GM12878 (cell line): ENCODE results near the gene KIF21B. TPM values are rescaled to one million over a fixed set of nuclear protein-coding genes. Genes with fewer than 3 reads are reported as not detected.
"Not testable (repeated sequence)": the region's sequence is repeated elsewhere in the genome, so short reads cannot be mapped to it uniquely, and the experiment has no call there.

Source experiments
- ATAC-seq: fragments of 200-7000 bp; cut with Tn5 transposase; 3 replicates; pipeline ENCODE4 v1.9.1; 2020; ENCODE audit warnings: mild to moderate bottlenecking, moderate library complexity
- BruUV-seq: library from RNA; stranded (reverse); fragments of 400-500 nt; replicated peaks from 2 replicates; lab custom pipeline; 2021; lab: Mats Ljungman, UMichigan
- CTCF ChIA-PET: fragments of 300-600 bp; sonication (Branson Sonifier 250); formaldehyde crosslinking; extraction: SDS; loops from one replicate; lab custom pipeline; 2021; ENCODE audit warnings: inconsistent platforms; lab: Yijun Ruan, JAX
- POLR2A ChIA-PET: fragments of 350-600 bp; formaldehyde crosslinking; extraction: SDS; loops from one replicate; lab custom pipeline; 2021; ENCODE audit warnings: inconsistent platforms; lab: Charles Lee
- RAD21 ChIA-PET: fragments of 300-600 bp; sonication (Branson Sonifier 250); formaldehyde crosslinking; loops from one replicate; lab custom pipeline; 2023; ENCODE audit warnings: antibody characterized with exemption; ENCODE audit not compliant: unreplicated experiment; lab: Charles Lee
- SMC1A ChIA-PET: fragments of 300-600 bp; sonication (Branson Sonifier 250); formaldehyde crosslinking; loops from one replicate; lab custom pipeline; 2023; ENCODE audit not compliant: unreplicated experiment, uncharacterized antibody; lab: Charles Lee
- DNase-seq: peaks from one replicate; pipeline ENCODE4 v3.0.0-alpha.2; 2011; ENCODE audit warnings: low read depth, low spot score
- FAIRE-seq: peaks from 3 replicates; lab custom pipeline; 2011; peaks lifted over from hg19 to GRCh38; lab: Jason Lieb, UNC
- H2AFZ ChIP-seq: 2 replicates; pipeline ENCODE4 v1.6.0; 2011; ENCODE audit warnings: low read depth, low read length, control low read depth; ENCODE audit not compliant: control insufficient read depth
- H3K27ac ChIP-seq: 2 replicates; pipeline ENCODE4 v1.5.1; 2011; ENCODE audit warnings: control low read depth; ENCODE audit not compliant: control insufficient read depth, insufficient read depth
- H3K27me3 ChIP-seq, 2 experiments: replicated peaks in 1 of 2; 2 replicates each; pipeline versions ENCODE4 v1.6.0 to v1.6.1; 2011; ENCODE audit warnings: low read length in 1 of 2; ENCODE audit not compliant: control insufficient read depth in 2 of 2, insufficient read depth in 2 of 2
- H3K36me3 ChIP-seq, 2 experiments: 2 replicates each; pipeline ENCODE4 v1.5.1; 2011; ENCODE audit warnings: low read length in 1 of 2; ENCODE audit not compliant: control insufficient read depth in 2 of 2, insufficient read depth in 2 of 2
- H3K4me1 ChIP-seq: 2 replicates; pipeline ENCODE4 v1.6.1; 2011; ENCODE audit warnings: mild to moderate bottlenecking, low read length, moderate library complexity, mixed read lengths; ENCODE audit not compliant: control insufficient read depth, insufficient read depth
- H3K4me2 ChIP-seq: 2 replicates; pipeline ENCODE4 v1.6.0; 2011; ENCODE audit warnings: control low read depth; ENCODE audit not compliant: control insufficient read depth, insufficient read depth
- H3K4me3 ChIP-seq: fragments of 200-600 bp; sonication (generic); 2 replicates; pipeline ENCODE4 v1.5.1; 2016
- H3K79me2 ChIP-seq: 2 replicates; pipeline ENCODE4 v1.6.0; 2011; ENCODE audit warnings: low read length; ENCODE audit not compliant: control insufficient read depth, insufficient read depth
- H3K9ac ChIP-seq: 2 replicates; pipeline ENCODE4 v1.8.0; 2011; ENCODE audit warnings: low read length, control low read depth, mixed read lengths; ENCODE audit not compliant: control insufficient read depth, insufficient read depth
- H3K9me3 ChIP-seq: replicated peaks from 3 replicates; pipeline ENCODE4 v1.5.1; 2011; ENCODE audit warnings: mild to moderate bottlenecking, low read length; ENCODE audit not compliant: control insufficient read depth, insufficient read depth
- H4K20me1 ChIP-seq: 2 replicates; pipeline ENCODE4 v1.6.0; 2011; ENCODE audit not compliant: control insufficient read depth, insufficient read depth
- FOXK2 ChIP-seq: fragments of 450-650 bp; IDR thresholded peaks from 2 replicates; pipeline ENCODE4 v1.6.1; 2017; ENCODE audit warnings: mild to moderate bottlenecking, moderate library complexity
- GABPA ChIP-seq: IDR thresholded peaks from 2 replicates; pipeline ENCODE4 v1.6.1; 2014; ENCODE audit warnings: antibody characterized with exemption, low read depth, mild to moderate bottlenecking, inconsistent platforms
- KDM1A ChIP-seq: fragments of 200-600 bp; sonication (generic); IDR thresholded peaks from 2 replicates; pipeline ENCODE4 v1.6.1; 2016; ENCODE audit warnings: borderline replicate concordance
- TCF7 ChIP-seq: IDR thresholded peaks from 2 replicates; pipeline ENCODE4 v1.6.1; 2014; ENCODE audit warnings: antibody characterized with exemption, borderline replicate concordance
- WGBS: methylation state at CpG from one replicate; pipeline ENCODE4 v1.1.6; 2016; ENCODE audit warnings: low lambda C conversion rate; ENCODE audit not compliant: insufficient replicate concordance, insufficient coverage; ENCODE audit errors: missing lambda C conversion rate; 5-methylcytosine and 5-hydroxymethylcytosine counted together
- in situ Hi-C: fragments of 300-500 bp; cut with MboI; formaldehyde crosslinking; loops from 9 replicates; pipeline ENCODE4 v1.14.3; 2018; ENCODE audit warnings: mixed read lengths
- intact Hi-C: fragments of 100-400 bp; cut with micrococcal nuclease; formaldehyde crosslinking; loops from one replicate; pipeline ENCODE4 v1.14.2; 2022; ENCODE audit not compliant: unreplicated experiment
- polyA plus RNA-seq, 11 experiments: library from polyadenylated mRNA; depleted of rRNA in 4 of 11; unstranded in 6 of 11; stranded (reverse) in 5 of 11; fragments of >200 nt; fragmentation: Nextera tagmentation in 4 of 11; fragmentation: Illumina TruSeq in 1 of 11; extraction: Ambion mirVana in 4 of 11; extraction: Trizol in 1 of 11; gene quantifications; 1 replicate in 1 of 11; 2 replicates in 10 of 11; pipeline versions ENCODE4 v1.2.1 to v1.2.3, GENCODE V29; 2011 to 2016; ENCODE audit warnings: inconsistent platforms in 2 of 11, missing spikeins in 2 of 11, low read depth in 1 of 11
- total RNA-seq, 4 experiments: library from RNA; depleted of rRNA in 3 of 4; stranded (reverse); fragments of >200 nt in 3 of 4; fragmentation: Illumina TruSeq in 1 of 4; extraction: Trizol in 1 of 4; gene quantifications; 2 replicates each; pipeline versions ENCODE4 v1.2.1 to v1.2.3, GENCODE V29; 2013 to 2021
- TF ChIP-seq, protein P1 (sequence below): fragments of 450-650 bp; conservative IDR thresholded peaks from 2 replicates; pipeline ENCODE4 v1.6.1; 2017; ENCODE audit warnings: mild to moderate bottlenecking, moderate library complexity
- TF ChIP-seq, protein P2 (sequence below): fragments of 450-650 bp; IDR thresholded peaks from 2 replicates; pipeline ENCODE4 v1.6.1; 2016; ENCODE audit warnings: mild to moderate bottlenecking

The KIF21B gene
- total and polyA plus RNA-seq, 10 of the 15 experiments (the other 5 are each of a cell fraction or from before 2014, with no cell fraction given): 2.3 to 47.7 (median 12.6) TPM

DNA sequence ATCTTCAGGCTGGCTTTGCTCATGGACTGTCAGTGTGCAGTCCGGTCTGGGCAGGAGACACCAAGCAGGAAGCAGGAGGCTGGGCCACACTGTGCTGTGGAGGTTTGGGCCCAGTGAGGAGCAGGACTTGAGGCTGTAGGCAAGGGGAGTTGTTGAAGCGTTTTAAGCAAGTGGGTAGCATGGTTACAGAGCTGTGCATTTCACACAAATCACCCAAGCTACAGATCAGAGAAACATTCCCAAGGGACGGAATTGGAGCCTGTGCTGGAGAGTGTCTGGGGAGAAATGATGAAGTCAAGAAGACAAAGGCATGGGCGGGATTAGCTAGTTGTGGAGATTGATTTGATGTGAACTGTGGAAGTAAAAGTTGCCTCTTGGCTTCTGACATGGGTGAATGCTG lies 60.9 kb downstream of the KIF21B start (continued):
- TF ChIP-seq, protein P1, sequence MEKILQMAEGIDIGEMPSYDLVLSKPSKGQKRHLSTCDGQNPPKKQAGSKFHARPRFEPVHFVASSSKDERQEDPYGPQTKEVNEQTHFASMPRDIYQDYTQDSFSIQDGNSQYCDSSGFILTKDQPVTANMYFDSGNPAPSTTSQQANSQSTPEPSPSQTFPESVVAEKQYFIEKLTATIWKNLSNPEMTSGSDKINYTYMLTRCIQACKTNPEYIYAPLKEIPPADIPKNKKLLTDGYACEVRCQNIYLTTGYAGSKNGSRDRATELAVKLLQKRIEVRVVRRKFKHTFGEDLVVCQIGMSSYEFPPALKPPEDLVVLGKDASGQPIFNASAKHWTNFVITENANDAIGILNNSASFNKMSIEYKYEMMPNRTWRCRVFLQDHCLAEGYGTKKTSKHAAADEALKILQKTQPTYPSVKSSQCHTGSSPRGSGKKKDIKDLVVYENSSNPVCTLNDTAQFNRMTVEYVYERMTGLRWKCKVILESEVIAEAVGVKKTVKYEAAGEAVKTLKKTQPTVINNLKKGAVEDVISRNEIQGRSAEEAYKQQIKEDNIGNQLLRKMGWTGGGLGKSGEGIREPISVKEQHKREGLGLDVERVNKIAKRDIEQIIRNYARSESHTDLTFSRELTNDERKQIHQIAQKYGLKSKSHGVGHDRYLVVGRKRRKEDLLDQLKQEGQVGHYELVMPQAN: no peak
- TF ChIP-seq, protein P2, sequence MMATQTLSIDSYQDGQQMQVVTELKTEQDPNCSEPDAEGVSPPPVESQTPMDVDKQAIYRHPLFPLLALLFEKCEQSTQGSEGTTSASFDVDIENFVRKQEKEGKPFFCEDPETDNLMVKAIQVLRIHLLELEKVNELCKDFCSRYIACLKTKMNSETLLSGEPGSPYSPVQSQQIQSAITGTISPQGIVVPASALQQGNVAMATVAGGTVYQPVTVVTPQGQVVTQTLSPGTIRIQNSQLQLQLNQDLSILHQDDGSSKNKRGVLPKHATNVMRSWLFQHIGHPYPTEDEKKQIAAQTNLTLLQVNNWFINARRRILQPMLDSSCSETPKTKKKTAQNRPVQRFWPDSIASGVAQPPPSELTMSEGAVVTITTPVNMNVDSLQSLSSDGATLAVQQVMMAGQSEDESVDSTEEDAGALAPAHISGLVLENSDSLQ: no peak
- TF ChIP-seq GABPA: no peak
- no peak for TF ChIP-seq TCF7
- no peak for TF ChIP-seq FOXK2
- TF ChIP-seq KDM1A: no peak
- TF ChIP-seq, all 136 proteins: peak for 0

DNA sequence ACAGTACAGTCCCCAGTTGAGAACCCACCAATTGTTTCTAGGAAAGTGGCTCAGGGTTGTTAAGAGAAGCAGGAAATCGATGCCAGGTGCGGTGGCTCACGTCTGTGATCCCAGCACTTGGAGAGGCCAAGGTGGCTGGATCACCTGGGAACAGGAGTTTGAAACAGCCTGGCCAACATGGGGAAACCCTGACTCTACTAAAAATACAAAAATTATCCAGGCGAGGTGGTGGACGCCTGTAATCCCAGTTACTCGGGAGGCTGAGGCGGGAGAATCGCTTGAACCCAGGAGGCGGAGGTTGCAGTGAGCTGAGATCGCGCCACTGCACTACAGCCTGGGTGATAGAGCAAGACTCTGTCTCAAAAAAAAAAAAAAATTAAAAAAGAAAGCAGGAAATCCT lies 61.4 kb downstream of the KIF21B start:
- H3K4me3 ChIP-seq, BruUV-seq, POLR2A ChIA-PET, in situ Hi-C loops, intact Hi-C loops, FAIRE-seq, H3K27ac ChIP-seq, H2AFZ ChIP-seq, H3K36me3 ChIP-seq, ATAC-seq, H4K20me1 ChIP-seq, H3K4me1 ChIP-seq, H3K4me2 ChIP-seq, H3K9me3 ChIP-seq, H3K9ac ChIP-seq, DNase-seq, H3K27me3 ChIP-seq, H3K79me2 ChIP-seq: not testable (repeated sequence)
- SMC1A ChIA-PET: interaction anchor here (1.2 kb wide), 1 partner anchor 9 kb away, joined by 3 read pairs; no protein-coding TSS in a partner anchor
- 90% methylated on average over 11 of the region's 11 CpGs for WGBS
- CTCF ChIA-PET: interaction anchor here (1.2 to 1.3 kb wide), 2 partner anchors 10 to 159 kb away, joined by 3 to 9 read pairs; no protein-coding TSS in a partner anchor
- RAD21 ChIA-PET: interaction anchor here (1.1 to 1.8 kb wide), 2 partner anchors 74 to 340 kb away, joined by 3 to 5 read pairs; no protein-coding TSS in a partner anchor
